ENCODE data around the gene PDE4D.

Gene PDE4D

GRCh38 chr5:59366784-59367183, 526.7 kb downstream of the PDE4D start:
- DNase-seq (ENCODE audit: low read depth in 2 of 2), result no peak

- no peak for DNase-seq (ENCODE audit: low read depth in 2 of 2)
These were observed 531.1 kb downstream of the PDE4D start for GRCh38 chr5:59362438-59362837.

GRCh38 chr5:59361454-59361853, 532.1 kb downstream of the PDE4D start:
- no peak for DNase-seq (ENCODE audit: low read depth in 2 of 2)

GRCh38 chr5:59360130-59360555, 533.4 kb downstream of the PDE4D start:
- DNase-seq (ENCODE audit: low read depth in 2 of 2), result no peak

GRCh38 chr5:59358005-59358861, 535.3 kb downstream of the PDE4D start:
- DNase-seq (ENCODE audit: low read depth in 2 of 2), result no peak

GRCh38 chr5:59357381-59357977, 536.0 kb downstream of the PDE4D start:
- no peak for DNase-seq (ENCODE audit: low read depth in 2 of 2)

- DNase-seq (ENCODE audit: low read depth in 2 of 2), result no peak
These were observed 536.6 kb downstream of the PDE4D start for GRCh38 chr5:59356813-59357380.

GRCh38 chr5:59354811-59355210, 538.7 kb downstream of the PDE4D start:
- no peak for DNase-seq (ENCODE audit: low read depth in 2 of 2)

GRCh38 chr5:59354274-59354673, 539.3 kb downstream of the PDE4D start:
- no peak for DNase-seq (ENCODE audit: low read depth in 2 of 2)

- DNase-seq (ENCODE audit: low read depth in 2 of 2), result no peak
These were observed 542.3 kb downstream of the PDE4D start for GRCh38 chr5:59351076-59351794.

- no peak for DNase-seq (ENCODE audit: low read depth in 2 of 2)
These were observed 545.3 kb downstream of the PDE4D start for GRCh38 chr5:59348189-59348588.

GRCh38 chr5:59346982-59347381, 546.5 kb downstream of the PDE4D start:
- no peak for DNase-seq (ENCODE audit: low read depth in 2 of 2)

GRCh38 chr5:59346514-59346913, 547.0 kb downstream of the PDE4D start:
- DNase-seq (ENCODE audit: low read depth in 2 of 2), result no peak

- DNase-seq (ENCODE audit: low read depth in 2 of 2), result no peak
These were observed 551.3 kb downstream of the PDE4D start for GRCh38 chr5:59342181-59342580.

- DNase-seq (ENCODE audit: low read depth in 2 of 2), result no peak
These were observed 551.8 kb downstream of the PDE4D start for GRCh38 chr5:59341760-59342159.

- no peak for DNase-seq (ENCODE audit: low read depth in 2 of 2)
These were observed 552.4 kb downstream of the PDE4D start for GRCh38 chr5:59341155-59341554.

- no peak for DNase-seq (ENCODE audit: low read depth in 2 of 2)
These were observed 552.9 kb downstream of the PDE4D start for GRCh38 chr5:59340637-59341036.

- DNase-seq (ENCODE audit: low read depth in 2 of 2), result no peak
These were observed 556.3 kb downstream of the PDE4D start for GRCh38 chr5:59337240-59337639.

- DNase-seq (ENCODE audit: low read depth in 2 of 2), result no peak
These were observed 558.0 kb downstream of the PDE4D start for GRCh38 chr5:59335544-59335943.

GRCh38 chr5:59333416-59333815, 560.1 kb downstream of the PDE4D start:
- no peak for DNase-seq (ENCODE audit: low read depth in 2 of 2)

GRCh38 chr5:59332236-59332973, 561.1 kb downstream of the PDE4D start:
- DNase-seq (ENCODE audit: low read depth in 2 of 2), result no peak

- DNase-seq (ENCODE audit: low read depth in 2 of 2), result no peak
These were observed 562.8 kb downstream of the PDE4D start for GRCh38 chr5:59330680-59331079.
